DMS 273 treated with DMSO at 0.1 percent for 48 hours (cell line): ENCODE measurements around the gene PANK4.

Source experiments
- DNase-seq: peaks from one replicate; lab custom pipeline; 2025; lab: John Stamatoyannopoulos, UW

PANK4 gene

DNA sequence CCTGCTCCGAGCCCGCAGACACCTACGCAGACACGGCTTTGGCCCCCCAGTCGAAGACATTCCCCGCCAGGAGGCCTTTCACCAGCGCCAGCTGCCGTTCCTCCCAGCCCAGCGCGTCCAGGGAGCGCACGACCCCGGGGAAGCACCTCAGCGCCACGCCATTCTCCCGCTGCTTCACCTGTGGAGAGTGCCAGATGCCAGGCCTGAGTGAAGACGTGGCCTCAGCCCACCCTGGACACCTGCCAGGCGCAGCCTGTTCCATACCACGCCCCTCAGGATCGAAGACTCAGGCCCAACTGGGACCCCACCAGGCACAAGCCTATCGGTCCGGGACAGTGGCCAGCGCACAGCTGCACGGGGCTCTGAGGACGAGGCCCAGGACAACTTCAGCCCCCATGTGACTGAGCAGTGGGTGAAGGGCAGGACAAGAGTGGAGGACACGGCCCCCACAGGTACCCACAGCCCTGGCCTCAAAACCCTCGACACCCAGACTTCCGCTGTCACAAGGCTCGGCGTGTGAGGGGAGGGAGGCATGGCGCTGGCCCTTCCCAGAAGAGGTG, 13.5 kb downstream of the PANK4 start:
- no peak for DNase-seq

DNA sequence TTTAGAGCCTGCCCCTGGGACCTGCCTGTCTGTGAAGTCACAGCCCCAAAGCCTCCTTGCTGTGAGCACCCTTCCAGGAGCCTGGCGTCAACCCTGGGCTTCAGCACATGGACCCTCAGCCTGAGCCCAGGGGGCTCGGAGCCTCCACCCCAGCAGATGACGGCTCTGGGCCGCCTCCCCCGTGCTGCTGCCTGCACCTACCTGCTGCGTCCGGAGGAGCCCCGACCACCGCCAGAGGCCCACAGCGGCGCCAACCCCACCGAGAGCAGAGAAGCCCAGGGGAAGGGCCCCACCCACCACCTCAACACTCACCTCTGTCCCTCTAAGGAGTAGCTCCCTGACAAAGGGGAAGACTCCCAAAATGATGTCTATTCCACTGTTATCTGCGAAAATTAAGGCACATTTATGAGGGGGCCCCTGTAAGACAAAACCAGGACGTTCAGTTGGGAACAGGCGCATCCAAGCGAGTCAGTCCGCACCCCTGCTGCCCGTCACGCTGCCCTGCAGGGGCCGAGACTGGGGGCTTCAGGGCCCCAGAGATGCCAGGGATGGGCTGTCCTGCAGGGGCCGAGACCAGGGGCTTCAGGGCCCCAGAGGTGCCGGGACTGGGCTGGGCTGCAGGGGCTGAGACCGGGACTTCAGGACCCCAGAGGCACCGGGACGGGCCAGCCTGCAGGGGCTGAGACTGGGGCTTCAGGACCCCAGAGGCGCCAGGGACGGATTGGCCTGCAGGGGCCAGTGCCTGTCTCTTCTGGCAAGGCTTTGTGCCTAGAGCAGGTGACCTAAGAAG, 15.8 kb downstream of the PANK4 start:
- no peak for DNase-seq

DNA sequence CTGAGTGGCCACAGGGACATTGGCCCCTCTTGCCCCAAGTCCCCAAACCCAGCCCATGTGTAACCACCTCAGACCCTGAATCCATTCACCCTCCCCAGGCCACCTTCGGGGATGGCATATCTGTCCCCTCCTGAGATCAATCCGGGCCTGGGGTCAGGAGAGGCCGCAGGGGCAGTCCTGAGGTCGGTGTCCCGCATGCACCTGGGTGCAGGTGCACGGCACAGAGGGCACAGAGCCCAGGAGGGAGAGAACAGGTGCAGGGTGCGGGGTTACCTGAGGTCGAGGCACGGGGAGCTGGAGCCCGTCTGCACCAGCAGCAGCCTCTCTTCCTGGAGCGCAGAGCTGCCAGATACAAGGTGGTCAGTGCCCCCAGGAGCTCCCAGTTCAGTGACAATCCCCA, 16.8 kb downstream of the PANK4 start:
- DNase-seq = no peak

DNA sequence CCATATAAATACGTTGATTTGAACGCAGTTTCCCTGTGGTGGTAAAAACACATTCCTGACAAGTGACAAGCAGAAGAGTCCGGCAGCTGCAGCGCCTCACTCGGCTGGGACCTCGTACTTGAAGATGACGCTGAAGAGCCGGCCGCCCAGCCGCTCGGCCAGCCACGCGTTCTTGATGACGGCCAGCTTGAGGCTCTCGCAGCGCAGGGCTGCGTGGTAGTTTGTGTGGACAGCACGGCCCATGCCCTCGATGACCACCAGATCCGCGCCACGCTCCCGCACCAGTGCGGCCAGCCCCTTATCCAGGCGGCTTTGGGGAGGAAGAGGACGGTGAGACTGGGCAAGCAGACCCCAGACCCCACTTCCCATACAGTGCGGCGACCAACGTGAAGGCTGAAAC, 17.6 kb downstream of the PANK4 start:
- DNase-seq = no peak

DNA sequence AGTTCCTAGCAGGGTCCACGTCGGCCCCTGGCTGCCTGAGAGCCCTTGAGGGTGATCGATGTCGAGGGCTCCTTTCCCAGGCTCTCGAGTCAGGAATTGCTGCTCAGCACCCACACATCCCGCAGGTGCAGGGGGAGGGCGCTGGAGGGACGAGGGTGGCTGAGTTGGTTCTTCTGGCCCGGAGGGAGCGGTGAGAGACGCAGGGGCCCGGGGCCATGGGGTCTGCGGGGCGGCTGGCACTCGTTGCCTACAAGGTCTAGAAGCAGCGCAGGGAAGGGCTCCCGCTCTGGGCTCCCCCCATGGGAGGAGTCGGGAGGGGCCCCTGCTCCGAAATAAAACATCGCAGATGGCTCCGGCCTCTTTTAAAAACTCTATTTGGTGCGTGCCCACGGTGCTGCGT, 18.2 kb downstream of the PANK4 start:
- DNase-seq = no peak

DNA sequence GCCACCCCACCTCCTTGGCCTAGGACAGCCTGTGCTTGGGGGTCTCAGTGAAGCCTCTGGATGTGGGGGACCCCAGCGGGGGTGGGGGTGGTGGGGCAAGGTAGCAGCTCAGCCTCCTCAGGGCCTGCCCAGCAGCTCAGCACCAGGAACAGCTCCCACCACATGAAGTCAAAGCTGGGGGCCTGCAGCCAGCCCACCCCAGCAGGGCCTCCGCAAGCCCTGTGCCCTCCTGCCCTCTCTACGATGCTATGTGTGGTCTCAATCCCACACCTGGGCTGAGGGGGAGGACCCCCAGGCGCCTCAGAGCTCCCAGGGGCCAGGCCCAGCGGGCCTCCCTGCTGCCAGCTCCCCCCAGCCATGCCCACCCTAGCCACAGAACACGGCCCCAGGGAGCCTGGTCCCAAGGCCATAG, 18.6 kb downstream of the PANK4 start:
- DNase-seq = no peak

DNA sequence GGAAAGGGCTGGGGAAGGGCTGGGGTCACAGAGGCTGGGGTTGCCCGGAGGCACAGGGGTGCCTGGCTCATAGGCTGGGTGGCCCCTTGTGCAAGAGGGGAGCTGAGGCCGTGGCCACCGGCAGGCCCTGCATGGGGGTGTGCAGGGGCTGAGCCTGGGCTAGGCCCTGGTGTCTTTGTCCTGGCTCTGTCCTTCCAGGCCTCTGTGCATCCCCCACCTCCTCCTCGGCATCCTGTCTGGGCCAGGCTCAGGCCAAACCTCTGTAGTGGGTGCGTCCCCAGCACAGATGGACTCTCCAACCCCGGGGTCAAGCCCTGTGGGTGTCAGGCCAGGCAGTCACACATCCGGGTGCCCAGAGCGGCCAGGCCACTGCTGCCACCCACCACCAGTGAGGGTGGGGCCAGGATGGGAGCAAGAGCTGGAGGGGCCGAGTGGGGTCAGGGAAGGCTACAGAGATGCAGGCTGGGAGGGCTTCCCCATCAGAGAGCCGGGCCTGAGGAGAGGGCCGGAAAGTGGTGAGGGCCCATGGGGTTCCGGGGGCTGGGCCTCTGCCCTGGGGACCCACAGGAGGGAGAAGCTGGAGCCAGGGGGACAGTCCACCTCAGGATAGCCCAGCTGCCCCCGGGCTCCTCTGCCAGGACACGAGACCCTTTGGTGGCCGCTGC, 19.4 kb downstream of the PANK4 start:
- DNase-seq = no peak

DNA sequence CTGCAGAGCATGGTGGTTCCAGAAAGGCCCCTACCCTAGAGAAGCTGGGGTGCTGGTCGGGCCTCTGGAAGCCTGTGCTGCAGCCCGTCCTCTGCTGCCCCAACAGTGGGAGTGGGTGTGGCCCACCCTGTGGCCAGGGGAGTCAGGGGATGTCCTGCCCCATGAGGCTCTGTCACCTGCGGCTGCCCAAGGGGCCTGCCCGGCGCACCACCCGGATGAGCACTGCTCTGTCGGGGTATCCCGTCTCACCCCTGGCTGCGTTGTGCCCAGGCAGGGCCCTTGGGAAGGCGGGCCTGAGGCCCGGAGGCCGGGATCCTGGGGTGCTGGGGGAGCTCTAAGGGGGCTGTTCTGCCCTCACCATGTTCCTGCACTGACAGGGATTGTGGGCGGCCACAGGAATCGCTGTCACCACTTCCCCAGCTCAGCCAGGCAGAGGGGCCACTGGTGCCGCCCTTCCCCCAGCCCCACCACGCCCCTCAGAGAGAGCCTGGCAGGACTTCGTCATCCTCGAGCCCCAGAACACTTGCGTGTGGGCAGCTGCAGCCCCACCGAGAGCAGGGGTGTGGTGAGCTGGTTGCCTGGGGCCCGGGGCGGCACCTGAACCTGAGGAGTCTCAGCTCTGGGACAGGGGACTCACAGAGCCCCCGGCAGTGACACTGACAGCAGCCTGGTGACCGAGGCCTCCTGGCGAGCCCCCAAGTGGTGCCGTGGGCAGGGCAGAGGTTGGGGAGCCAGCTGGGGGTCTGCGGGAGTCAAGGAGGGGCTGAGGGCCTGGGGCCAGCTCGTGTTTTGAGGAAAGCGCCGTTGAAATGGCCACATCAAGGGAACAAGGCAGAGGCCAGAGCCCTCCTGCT, 20.2 kb downstream of the PANK4 start:
- no peak for DNase-seq

DNA sequence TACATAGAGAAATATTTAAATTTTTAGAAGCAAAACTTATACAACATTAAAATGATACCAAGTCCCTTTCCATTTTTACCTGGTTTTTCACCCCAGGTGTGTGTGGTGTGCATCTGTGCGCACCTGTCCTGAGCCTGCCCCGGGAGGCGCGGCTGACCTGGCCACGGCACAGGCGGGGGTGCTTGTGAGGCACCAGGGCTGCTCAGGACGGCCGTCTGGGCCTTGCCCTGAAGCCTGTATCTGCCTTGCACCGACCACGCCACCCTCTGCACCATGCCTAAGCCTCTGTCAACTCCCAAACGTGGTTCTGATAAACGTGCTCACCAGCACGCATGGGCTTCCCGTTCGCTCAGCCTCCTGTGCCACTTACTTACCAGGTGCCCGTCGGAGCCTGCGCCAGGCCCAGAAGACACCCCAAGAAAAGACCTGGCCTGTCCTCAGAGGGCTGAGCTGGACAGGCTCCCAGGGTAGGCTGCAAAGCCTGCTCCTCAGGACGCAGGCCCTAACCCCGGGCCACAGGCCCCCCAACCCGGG, 20.9 kb downstream of the PANK4 start:
- no peak for DNase-seq

DNA sequence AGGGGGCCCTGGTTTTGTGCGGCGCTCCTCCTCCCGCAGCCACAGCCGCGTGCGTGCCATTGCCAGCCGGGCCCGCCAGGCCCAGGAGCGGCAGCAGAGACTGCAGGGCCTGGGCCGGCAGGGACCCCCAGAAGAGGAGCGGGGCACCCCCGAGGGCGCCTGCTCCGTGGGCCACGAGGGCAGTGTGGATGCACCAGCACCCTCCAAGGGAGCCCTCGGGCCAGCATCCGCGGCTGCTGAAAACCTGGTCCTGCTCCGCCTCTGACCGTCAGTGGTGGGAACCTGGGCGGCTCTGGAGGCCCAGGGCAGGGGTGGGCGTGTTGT, 21.5 kb downstream of the PANK4 start:
- DNase-seq = no peak

DNA sequence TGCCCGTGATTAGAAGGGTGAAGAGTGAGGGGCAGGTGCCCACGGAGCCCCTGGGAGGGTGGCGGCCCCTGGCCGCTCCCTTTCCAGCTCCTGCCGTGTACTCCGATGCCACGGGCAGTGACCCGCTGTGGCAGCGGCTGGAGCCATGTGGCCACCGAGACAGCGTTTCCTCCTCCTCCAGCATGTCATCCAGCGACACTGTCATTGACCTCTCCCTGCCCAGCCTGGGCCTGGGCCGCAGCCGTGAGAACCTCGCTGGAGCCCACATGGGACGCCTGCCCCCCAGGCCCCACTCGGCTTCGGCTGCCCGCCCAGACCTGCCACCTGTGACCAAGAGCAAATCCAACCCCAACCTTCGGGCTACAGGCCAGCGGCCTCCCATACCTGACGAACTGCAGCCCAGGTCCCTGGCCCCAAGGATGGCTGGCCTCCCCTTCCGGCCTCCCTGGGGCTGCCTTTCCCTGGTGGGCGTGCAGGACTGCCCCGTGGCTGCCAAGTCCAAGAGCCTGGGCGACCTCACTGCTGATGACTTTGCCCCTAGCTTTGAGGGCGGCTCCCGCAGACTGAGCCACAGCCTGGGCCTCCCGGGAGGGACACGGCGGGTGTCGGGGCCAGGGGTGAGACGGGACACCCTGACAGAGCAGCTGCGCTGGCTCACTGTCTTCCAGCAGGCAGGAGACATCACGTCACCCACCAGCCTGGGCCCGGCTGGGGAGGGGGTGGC, 22.0 kb downstream of the PANK4 start:
- no peak for DNase-seq

DNA sequence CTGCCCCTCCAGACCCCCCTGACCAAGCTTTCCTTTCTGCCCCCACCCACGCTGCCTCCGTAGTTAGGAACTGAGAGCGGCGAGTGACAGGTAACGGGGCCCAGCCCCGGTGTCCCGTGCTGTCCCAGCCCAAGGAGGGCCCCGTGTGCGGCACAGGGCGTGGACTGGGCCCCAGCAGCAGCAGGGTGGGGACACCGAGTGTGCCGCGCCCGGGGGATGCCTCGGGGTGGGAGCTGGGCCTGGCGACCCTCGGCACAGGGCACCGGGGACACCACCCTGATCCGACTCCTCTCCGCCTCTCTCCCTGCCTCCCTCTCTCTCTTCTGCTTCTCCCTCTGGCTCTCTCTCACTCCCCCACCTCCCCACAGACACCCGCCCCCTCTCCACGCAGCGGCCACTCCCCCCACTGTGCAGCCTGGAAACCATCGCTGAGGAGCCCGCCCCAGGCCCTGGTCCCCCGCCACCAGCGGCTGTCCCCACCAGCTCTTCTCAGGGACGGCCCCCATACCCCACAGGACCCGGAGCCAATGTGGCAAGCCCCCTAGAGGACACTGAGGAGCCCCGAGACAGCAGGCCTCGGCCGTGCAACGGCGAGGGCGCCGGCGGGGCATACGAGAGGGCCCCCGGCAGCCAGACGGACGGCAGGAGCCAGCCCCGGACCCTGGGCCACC, 22.7 kb downstream of the PANK4 start:
- DNase-seq = no peak

DNA sequence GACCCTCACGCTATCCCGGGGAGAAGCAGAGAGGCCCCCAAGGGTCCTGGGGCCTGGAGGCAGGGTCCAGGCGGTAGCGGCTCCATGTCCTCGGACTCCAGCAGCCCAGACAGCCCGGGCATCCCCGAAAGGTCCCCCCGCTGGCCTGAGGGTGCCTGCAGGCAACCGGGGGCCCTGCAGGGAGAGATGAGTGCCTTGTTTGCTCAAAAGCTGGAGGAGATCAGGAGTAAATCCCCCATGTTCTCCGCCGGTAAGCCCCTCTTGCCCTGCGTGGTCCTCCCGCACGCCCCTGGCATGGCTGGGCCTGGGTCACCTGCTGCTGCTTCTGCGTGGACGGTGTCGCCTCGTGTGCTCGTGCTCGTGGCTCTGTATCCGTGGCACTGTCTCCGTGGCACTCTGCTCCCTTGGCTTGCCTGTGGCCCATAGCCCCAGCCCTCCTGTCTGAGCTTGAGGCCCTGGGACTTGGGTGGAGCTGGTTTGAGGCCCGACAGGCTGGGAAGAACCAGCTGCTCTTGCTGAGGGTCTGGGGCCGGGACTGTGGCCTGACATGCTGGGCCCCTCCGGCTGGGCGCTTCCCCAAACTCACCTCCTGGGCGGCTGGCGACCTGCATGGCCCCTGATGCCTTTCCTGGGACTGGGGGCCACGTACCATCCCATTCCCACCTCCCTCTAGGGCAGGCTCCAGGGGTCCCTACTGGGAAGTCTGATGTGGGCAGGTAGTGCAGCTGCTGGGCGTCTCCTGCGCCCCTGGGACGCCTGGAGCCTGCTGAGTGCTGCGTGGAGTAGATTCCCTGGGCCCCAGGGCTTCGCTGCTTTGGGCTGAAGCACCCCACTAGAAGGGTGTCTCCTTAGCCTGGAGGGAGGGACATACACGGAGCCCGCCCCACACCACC, 23.5 kb downstream of the PANK4 start:
- no peak for DNase-seq

DNA sequence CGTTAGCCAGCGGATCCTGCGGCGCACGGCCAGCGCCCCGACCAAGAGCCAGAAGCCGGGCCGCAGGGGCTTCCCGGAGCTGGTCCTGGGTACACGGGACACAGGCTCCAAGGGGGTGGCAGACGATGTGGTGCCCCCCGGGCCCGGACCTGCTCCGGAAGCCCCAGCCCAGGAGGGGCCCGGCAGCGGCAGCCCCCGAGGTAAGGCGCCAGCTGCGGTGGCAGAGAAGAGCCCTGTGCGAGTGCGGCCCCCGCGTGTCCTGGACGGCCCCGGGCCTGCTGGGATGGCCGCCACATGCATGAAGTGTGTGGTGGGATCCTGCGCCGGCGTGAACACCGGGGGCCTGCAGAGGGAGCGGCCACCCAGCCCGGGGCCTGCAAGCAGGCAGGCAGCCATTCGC, 24.2 kb downstream of the PANK4 start:
- DNase-seq = no peak

DNA sequence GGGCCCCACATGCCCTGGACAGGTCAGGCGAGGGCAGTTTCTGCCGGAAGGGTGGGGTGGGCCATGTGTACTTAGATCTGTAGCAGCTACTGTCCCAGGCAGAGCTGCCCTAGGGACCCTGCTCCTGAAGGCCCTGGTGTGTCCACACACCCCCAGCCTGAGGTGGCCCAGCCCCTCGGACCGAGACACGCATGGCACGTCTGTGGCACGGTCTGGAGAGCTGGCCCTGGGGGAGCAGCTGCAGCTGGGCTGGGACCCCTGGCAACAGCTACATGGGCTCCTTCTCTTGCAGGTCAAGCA, 24.6 kb downstream of the PANK4 start:
- DNase-seq = no peak

DNA sequence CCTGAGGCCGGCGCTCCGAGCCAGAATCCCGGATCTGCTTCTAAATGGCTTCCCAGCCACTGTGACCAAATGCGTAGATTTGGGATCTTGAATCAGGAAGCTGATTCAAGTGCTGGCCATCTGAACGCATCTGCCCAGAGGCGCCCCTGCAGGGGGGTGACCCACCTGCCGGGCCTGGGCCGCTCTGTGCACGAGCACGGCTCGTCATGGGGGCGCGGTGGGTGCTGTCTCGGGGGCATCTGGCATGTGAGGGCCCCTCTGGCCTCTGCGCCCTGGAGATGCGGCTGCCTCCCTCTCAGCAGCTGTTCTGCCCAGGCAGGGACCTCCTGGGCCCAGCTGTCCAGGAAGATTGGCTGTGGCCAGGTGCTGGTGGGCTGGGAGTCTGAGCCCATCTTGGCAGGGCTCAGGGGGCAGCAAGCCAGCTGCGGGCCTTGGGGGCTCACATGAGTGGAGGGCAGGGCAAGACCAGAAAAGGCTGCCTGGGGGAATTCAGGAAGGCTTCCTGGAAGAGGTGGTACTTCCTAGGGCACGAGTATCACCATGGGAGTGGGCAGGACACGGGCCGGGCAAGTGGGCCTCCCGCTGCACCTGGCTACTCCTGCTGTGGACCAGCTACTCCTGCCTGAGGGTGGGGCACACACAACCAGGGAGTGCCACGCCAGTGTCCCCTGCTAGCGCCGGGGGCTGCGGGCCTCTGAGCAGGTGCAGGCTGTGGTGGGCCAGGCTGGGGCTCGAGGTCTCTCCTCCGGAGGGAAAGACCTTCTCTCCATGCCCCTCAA, 25.2 kb downstream of the PANK4 start:
- no peak for DNase-seq

DNA sequence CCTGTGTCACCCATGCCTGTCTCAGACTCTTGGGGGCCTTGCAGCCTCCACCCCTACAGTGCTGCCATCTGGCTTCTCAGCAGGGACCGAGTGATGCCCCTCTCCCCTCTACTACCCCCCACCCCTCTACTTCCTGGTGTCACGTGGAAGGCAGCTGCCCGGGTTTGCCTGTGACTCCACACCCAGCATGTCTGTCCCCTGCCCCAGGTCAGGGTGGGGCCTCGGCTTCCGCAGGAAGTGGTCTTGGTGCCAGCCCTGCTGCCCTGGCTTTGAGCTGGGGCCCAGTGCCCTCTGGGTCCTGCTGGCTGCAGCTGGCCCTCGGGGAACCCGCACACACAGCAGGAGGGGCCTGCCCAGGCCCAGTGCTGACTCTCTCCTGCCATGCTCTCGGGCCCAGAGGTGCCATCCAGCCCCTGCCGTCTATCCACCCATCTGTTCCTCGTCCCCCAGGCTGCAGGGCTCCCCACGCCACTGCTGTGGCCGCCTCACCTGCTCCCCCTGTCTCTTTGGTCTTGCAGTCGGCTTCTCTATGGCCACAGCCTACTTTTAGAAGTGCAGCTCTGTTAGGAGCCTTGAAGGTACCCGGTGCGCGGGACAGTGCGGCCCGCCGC, 26.3 kb downstream of the PANK4 start:
- DNase-seq = no peak

DNA sequence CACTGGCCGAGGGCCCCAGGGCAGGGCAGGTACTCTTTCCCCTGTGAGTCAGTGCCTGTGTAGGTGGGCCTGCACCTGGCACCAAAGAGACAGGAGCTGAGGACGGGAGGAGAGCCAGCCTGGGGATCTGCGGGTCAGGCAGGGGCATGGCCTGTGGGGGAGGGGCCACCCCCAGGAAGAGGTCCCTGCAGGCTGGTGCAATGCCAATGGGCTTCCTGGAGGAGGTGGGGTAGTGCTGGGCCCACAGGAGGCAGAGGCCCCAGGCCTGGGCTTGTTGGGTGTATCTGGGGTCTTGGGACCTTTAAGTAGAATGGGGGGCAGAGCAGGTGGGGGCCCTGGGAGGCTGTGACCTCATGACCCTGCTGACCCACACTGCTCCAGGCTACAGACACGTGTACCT, 27.1 kb downstream of the PANK4 start:
- DNase-seq = no peak

DNA sequence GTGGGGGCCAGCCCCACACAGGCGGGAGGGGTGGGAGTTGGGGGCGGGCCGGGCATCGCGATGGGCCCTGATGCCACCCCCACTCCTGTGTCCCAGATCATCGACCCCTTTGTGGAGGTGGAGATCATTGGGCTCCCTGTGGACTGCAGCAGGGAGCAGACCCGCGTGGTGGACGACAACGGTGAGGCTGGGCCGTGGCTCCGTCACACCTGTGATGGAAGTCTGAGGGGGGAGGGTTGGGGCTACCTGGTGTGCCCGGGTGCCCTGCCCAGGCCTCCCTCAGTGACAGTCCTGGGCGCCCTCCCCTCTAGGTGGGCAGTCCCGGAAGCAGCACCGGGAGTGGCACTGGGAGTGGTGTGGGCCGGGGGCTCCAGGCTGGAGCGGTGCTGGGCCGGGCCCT, 27.7 kb downstream of the PANK4 start:
- no peak for DNase-seq
